GM04503 (cell line): ENCODE results near the gene ZNF23.
A peak's percentile ranks its signal among the peaks of the same experiment; 100 is the strongest.
"Not testable (repeated sequence)": the region's sequence is repeated elsewhere in the genome, so short reads cannot be mapped to it uniquely, and the experiment has no call there.

Source experiments
- DNase-seq: peaks from one replicate; pipeline ENCODE4 v3.0.0-alpha.2; 2012; ENCODE audit warnings: low read depth

Gene ZNF23

DNA sequence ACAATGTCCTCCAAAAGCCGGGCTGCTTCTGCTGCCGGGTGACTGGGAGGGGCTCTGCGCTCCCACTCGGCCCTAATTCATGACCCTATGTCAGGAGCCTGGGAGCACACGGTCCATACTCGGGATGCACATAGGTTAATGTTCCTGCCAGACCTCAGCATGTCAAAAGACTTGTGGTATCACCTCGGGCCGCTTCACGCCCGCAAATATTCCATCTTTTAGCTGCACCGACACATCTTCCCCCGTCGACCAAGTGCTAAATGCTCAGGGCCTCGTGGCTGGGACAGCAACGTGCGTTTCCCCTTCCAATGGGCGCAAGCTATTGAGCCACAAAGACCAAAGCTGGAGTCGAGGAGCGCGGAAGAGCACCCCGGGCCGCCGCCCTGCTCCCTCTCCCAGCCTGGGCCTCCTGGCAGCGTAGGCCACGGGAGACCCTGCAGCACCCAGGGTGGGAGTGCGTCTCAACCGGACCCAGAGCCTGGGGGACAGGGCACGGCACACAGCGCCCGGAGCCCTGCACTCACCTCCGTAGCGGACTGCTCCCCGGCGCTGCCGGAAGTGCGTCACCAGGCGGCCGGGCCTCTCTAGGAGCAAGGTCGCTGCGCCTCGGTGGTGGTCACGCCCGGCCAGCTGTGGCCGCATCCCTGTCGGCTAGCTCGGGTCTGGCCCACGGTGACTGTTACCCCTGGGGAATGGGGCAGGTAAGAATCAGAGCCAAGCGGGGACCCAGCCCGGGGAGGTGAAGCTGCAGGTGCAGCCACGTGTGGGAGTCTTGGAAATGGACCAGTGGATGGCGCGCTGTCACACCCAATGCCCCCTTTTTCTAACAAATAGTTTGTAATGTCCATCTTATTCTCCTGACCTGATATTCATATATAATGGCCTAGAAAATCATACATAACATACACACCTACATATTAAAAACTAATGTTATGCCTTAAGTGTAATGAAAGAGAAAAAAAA lies at the start of gene ZNF23:
ZNF23 (minus strand) TSS at position 562 of the 963 bp plus-strand sequence. CDS start 5,451 bp downstream, outside the sequence.
- DNase-seq = no peak

- no peak for DNase-seq
These were observed 45.0 kb upstream of the ZNF23 start for GRCh38 chr16:71507061-71507460.

- DNase-seq = no peak
These were observed 42.9 kb upstream of the ZNF23 start for GRCh38 chr16:71504901-71505300.

GRCh38 chr16:71504051-71504450 lies 42.0 kb upstream of the ZNF23 start:
- not testable (repeated sequence) for DNase-seq

- DNase-seq = no peak
These were observed 39.5 kb upstream of the ZNF23 start for GRCh38 chr16:71501547-71501946.

DNA sequence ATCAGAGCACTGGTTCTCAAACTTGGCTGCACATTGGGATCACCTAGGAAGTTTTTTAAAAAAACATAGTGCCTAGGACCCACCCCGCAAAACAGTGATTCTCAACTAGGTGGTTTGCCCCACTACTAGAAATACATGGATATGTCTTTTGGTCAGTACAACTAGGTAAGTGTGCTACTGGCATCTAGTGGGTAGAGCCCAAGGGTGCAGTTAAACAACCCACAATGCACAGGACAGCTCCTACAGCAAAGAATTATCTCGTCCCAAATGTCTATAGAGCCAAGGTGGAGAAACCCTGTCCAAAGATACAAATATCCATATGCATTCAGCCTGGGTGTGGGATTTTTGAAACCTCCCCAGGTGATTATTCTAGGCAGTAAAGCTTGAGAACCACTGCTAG lies 38.9 kb upstream of the ZNF23 start:
- no peak for DNase-seq

DNA sequence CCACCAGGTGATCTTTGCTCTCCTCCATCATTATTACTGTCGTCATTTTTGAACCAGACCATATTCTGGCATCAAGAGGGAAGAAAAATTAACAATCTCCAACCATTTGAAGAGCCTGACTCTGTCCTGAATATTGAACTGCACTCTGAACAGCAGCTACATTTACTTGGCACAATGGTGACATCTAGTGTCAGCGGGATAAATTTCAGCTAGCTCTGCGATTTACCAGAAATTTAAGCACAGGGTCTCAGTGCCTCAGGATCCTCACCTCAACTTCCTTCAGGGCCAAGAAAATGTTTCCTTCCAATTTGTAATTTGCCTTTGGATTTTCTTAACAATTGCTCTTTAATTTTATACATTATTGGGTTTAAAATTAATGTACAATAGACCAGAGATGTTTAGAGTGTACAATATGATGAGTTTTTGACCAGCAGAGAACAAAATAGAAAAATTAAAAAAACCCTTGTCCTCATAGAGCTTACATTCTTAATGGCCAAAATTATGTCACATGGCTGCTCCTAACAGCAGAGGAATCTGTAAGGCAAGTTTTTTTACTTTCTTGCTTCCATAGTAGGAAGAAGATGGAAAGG lies 37.8 kb upstream of the ZNF23 start:
- no peak for DNase-seq

- no peak for DNase-seq
These were observed 36.0 kb upstream of the ZNF23 start for GRCh38 chr16:71498031-71498430.

DNA sequence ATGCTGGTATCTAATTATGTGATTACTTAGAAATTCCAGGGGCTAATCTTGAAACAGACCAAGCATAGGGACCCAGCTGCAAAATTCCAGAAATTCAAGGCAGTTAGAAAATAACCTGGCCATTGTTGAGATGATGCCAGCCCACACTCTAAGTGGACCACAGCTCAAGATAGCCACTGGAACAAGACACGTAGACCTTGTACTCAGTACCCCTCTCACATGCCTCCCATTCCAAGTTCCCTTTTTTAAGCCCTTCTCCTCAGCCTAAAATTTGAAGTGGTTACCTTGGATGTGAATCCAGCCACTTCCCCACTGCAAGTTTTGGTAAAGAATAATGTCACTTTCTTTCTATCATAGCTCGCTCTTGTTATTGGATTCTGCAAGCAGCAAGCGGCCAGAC lies 31.2 kb upstream of the ZNF23 start:
- no peak for DNase-seq

DNA sequence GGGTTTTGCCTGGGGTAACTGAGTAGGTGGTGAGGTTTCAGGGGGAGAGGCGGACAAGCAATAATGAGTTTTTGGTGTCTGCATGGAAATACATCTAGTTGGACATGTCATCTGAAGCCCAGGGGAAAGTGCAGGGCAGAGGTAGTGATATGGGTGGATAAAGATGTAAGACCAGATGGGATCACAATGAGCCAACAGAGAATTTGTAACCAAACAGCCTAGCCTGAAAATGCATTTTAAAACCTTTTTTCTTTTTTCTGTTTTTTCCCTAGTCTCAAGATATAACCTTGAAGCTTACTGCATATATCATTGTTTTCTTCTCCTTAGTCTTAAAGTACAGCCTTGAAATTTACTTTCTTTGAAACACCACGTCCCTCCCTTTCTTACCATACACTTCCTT lies 30.7 kb upstream of the ZNF23 start:
- DNase-seq = no peak

- DNase-seq = no peak
These were observed 29.0 kb upstream of the ZNF23 start for GRCh38 chr16:71491054-71491453.

- no peak for DNase-seq
These were observed 28.3 kb upstream of the ZNF23 start for GRCh38 chr16:71490361-71490760.

- no peak for DNase-seq
These were observed 27.1 kb upstream of the ZNF23 start, which contains the start of gene ZNF19 for GRCh38 chr16:71489122-71489521. Gene ZNF19, minus strand, starts transcription at chr16:71489324. Its CDS starts 7,210 bp downstream, at chr16:71482114.

DNA sequence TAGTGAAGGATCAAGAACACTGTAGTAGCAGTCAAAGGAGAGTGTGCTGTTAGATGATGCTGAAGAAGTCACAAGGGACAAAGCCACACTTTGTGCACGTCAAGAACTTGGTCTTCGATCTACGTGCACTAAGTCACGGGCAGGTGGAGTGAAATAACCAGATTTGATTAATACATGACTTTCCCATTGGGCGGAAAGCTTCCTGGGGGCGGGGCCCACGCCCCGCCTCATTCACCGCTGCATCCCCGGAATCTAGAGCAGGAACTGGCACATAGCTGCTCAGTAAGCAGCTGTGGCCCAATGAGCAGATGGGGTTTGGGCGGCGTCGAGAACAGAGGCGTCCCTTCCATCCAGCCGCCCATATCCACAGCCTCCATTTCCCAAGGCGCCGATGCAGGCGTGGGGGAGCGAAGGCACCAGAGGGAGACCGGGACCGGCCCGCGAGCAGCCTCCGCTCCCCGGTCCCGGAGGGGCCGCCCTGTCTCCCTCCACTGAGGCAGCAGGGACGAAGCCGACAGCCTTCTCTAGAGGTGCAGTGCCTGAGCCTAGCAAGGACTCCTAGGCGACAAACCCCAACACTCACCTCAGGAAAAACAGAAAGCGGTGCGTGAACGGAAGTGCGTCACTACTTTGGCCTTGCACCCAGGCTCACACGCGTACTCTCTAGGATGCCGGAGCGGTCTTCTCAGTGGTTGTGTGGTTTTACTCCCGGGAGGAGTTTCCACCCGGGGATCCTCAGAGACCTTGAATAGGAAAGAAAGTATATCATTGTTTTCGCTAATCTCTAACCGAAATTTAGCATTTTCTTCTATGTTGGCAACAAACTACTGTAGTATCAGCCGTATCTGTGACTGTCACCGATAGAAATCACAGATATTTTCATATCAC lies 22.2 kb upstream of the ZNF23 start:
- peak; percentile 67 for DNase-seq

GRCh38 chr16:71482569-71482968 lies 20.5 kb upstream of the ZNF23 start:
- no peak for DNase-seq

- DNase-seq = no peak
These were observed 18.9 kb upstream of the ZNF23 start for GRCh38 chr16:71480956-71481355.

DNA sequence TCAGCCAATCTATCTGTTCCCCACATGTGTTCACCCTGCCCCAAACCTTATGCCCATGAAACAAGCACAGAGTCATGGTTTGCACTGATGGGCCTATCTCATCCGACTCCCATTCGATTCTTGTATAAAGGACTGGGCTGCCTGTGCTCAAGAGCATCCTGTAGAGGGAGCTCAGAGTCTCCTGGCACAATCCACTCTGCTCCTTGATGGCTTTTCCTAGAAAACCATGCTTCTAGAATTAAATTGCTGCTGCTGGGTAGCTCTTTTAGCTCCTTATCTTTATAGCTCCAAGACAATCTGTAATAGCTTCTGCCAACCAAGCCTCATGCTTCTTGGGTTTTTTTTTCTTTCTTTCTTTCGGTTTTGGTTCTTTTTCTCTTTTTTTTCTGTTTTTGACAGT lies 17.4 kb upstream of the ZNF23 start:
- no peak for DNase-seq

DNA sequence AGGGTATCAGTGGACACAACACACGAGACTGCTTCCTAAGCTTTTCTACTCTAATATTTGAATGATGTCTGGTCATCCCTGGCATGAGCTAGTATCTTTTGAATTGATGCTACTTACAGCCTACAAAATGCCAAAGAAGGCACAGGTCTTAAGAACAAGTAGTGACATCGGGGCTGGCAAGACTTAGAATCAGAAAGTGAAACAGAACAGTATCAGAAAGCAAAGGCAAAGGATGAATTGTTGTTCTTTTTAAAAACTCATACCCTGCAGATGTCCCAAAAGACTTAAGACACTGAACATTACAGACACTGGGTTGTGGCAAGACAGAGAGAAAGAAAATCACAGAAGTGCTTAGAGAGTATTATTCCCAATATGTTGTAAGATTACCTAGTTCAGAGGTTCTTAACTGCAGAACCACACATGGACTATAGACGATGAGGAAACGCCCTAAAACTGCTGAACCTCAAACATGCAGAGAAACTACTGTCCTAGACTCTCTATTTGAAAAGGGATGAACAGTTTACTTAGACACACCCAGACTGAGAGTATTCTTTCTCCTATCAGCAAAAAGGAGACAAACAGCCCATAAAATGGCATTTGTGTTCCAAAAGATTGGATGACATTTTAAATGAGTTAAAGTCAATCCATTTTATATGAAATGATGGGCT lies 14.5 kb upstream of the ZNF23 start:
- no peak for DNase-seq

GRCh38 chr16:71474864-71475263 lies 12.8 kb upstream of the ZNF23 start:
- DNase-seq = peak; percentile 86

DNA sequence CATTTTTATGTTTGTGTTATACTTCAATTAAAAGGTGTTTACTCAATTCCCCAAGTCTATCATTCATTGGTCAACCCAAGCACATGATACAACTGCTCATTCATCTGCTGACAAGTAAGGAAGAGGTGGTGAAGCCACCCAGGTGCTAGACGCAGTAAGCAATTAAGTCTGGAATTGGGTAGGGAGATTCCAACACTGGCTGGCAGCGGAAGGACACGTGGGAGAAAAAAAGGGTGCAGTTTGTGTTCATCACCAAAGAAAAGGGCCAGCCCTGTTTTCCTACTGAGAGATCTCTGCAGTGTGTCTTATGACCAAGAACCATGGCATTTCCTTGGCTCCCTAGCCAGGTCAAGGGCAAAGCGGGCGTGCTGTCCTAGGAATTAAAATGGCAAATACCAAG lies 11.8 kb upstream of the ZNF23 start:
- no peak for DNase-seq

DNA sequence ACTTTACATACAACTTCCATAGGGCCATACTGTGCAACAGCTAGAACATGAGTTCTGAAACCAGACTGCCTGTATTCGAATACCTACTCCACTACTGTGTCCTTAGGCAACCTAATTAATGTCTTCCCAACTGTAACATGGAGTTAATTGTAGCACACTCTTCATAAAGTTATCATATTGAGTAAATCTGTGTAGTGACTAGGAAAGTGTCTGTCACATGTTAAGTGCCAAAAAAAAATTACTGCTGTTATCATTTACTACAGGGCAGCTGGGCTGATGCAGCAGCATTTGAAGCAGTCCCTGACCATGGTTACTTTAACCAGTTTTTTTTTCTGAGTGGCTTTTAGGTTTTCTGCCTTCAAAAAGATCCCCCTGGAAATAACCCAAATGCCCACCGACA lies 10.9 kb upstream of the ZNF23 start:
- DNase-seq = no peak

DNA sequence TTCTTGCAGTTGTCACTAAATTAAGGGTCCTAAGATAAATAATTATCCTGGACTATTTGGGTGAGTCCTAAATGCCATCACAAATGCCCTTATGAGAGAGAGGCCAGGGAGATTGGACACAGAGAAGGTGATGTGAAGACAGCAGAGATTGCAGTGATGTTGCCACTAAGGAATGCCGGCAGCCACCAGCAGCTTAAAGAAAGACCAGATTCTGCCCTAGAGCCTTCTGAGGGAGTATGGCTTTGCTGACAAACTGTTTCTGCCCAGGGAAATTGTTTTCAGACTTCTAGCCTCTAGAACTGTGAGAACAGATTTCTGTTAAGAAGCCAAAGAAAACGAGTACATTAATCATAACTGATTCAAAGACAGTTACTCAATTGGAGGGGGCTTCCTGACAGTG lies 10.0 kb upstream of the ZNF23 start:
- DNase-seq = no peak
